MG63 (cell line): ENCODE results near the gene PLEKHM3. TPM values are rescaled to one million over a fixed set of nuclear protein-coding genes. Genes with fewer than 3 reads are reported as not detected.

Source experiments
- total RNA-seq: library from RNA; depleted of rRNA; stranded (reverse); fragments of >200 nt; shearing (Covaris generic); gene quantifications from 2 replicates; pipeline ENCODE4 v1.2.3, GENCODE V29; 2014; ENCODE audit warnings: low replicate concordance; rRNA removed

Gene PLEKHM3
- total RNA-seq, 1 experiment from 2014 or later, result 6.4 TPM

Other genes with a start within 250 kb of the PLEKHM3 start
- not detected in 2 replicates for gene CRYGD, start 99.0 kb upstream of the PLEKHM3 start, total RNA-seq
- gene CRYGC, start 104.3 kb upstream of the PLEKHM3 start, total RNA-seq, result not detected in 2 replicates
- not detected in 2 replicates for gene CRYGB, start 120.6 kb upstream of the PLEKHM3 start, total RNA-seq
- gene CRYGA, start 138.1 kb upstream of the PLEKHM3 start, total RNA-seq, result not detected in 2 replicates
- gene C2orf80, start 164.5 kb upstream of the PLEKHM3 start, total RNA-seq, result not detected in 2 replicates
- 29.6 and 37.0 TPM in 2 replicates for gene IDH1, start 229.5 kb upstream of the PLEKHM3 start, total RNA-seq
- gene PIKFYVE, start 240.7 kb upstream of the PLEKHM3 start, total RNA-seq, result 7.1 and 9.4 TPM in 2 replicates